Measurements from ENCODE around the gene KCTD21.
"Not testable (repeated sequence)": the region's sequence is repeated elsewhere in the genome, so short reads cannot be mapped to it uniquely, and the experiment has no call there.

The KCTD21 gene

GRCh38 chr11:78188286-78189173 lies at the start of gene KCTD21, which contains the start of gene USP35:
Gene KCTD21, minus strand, starts transcription at chr11:78188626. Its CDS starts 14,072 bp downstream, at chr11:78174554.
Gene USP35, plus strand, starts transcription at chr11:78188919. Its CDS starts 7,327 bp downstream, at chr11:78196246.
- DNase-seq: peak; percentile 98 to 99 (median 99)

- no peak for DNase-seq
Measured at GRCh38 chr11:78237293-78238046, 49.0 kb upstream of the KCTD21 start.

- DNase-seq: no peak
Measured at GRCh38 chr11:78234006-78234405, 45.6 kb upstream of the KCTD21 start.

GRCh38 chr11:78233046-78233445 lies 44.6 kb upstream of the KCTD21 start:
- not testable (repeated sequence) for DNase-seq

- DNase-seq: no peak
Measured at GRCh38 chr11:78231962-78232501, 43.6 kb upstream of the KCTD21 start.

- no peak for DNase-seq
Measured at GRCh38 chr11:78230161-78230877, 41.9 kb upstream of the KCTD21 start.

GRCh38 chr11:78229106-78229505 lies 40.7 kb upstream of the KCTD21 start:
- DNase-seq: no peak

- peak; percentile 50 to 68 (median 67) for DNase-seq
Measured at GRCh38 chr11:78228467-78228866, 40.0 kb upstream of the KCTD21 start.

- DNase-seq: no peak
Measured at GRCh38 chr11:78227921-78228320, 39.5 kb upstream of the KCTD21 start.

GRCh38 chr11:78226684-78227680 lies 38.6 kb upstream of the KCTD21 start:
- DNase-seq: no peak

- no peak for DNase-seq
Measured at GRCh38 chr11:78224906-78225420, 36.5 kb upstream of the KCTD21 start.

GRCh38 chr11:78224506-78224905 lies 36.1 kb upstream of the KCTD21 start:
- DNase-seq: no peak

- no peak for DNase-seq
Measured at GRCh38 chr11:78223320-78223954, 35.0 kb upstream of the KCTD21 start.

- DNase-seq: not testable (repeated sequence)
Measured at GRCh38 chr11:78222726-78223125, 34.3 kb upstream of the KCTD21 start.

GRCh38 chr11:78221396-78222315 lies 33.2 kb upstream of the KCTD21 start:
- no peak for DNase-seq

- DNase-seq: no peak
Measured at GRCh38 chr11:78220218-78221157, 32.1 kb upstream of the KCTD21 start.

GRCh38 chr11:78219493-78220217 lies 31.2 kb upstream of the KCTD21 start:
- DNase-seq: no peak

All from suppressor macrophage treated with lipopolysaccharide for 1 hour (primary cell).